Fibroblast of lung (primary cell): ENCODE data around the gene PRDM16. TPM values are rescaled to one million over a fixed set of nuclear protein-coding genes. Genes with fewer than 3 reads are reported as not detected.

Source experiments
- DNase-seq, 2 donors: peaks; one replicate each; pipeline versions ENCODE4 v3.0.0 to v3.0.0-alpha.2; 2010; ENCODE audit warnings: low read depth in 2 of 2
- H2AFZ ChIP-seq: 2 replicates; pipeline ENCODE4 v1.5.1; 2012; ENCODE audit warnings: low read length, control low read depth, inconsistent platforms
- H3K27ac ChIP-seq: 2 replicates; pipeline ENCODE4 v1.5.1; 2011; ENCODE audit warnings: low read length, control low read depth; ENCODE audit not compliant: insufficient read depth
- H3K27me3 ChIP-seq: 2 replicates; pipeline ENCODE4 v1.5.1; 2011; ENCODE audit warnings: mild to moderate bottlenecking, low read length; ENCODE audit not compliant: control insufficient read depth, insufficient read depth
- H3K36me3 ChIP-seq: 2 replicates; pipeline ENCODE4 v1.5.1; 2011; ENCODE audit warnings: low read length; ENCODE audit not compliant: control insufficient read depth, insufficient read depth
- H3K4me1 ChIP-seq: 2 replicates; pipeline ENCODE4 v1.5.1; 2011; ENCODE audit warnings: low read length; ENCODE audit not compliant: control insufficient read depth, insufficient read depth; ENCODE audit errors: extremely low read depth
- H3K4me2 ChIP-seq: 2 replicates; pipeline ENCODE4 v1.5.1; 2011; ENCODE audit warnings: low read length, control low read depth; ENCODE audit not compliant: insufficient read depth; ENCODE audit errors: extremely low read depth
- H3K4me3 ChIP-seq, 4 experiments: fragments of 200-600 bp in 1 of 4; sonication (generic) in 1 of 4; replicated peaks in 1 of 4; 2 replicates each; pipeline ENCODE4 v1.5.1; 2011 to 2016; ENCODE audit warnings: low read length in 4 of 4, low read depth in 3 of 4, mild to moderate bottlenecking in 3 of 4, control low read depth in 2 of 4, inconsistent platforms in 1 of 4, mixed read lengths in 1 of 4; ENCODE audit not compliant: insufficient read depth in 1 of 4; ENCODE audit errors: control extremely low read depth in 1 of 4
- H3K79me2 ChIP-seq: 2 replicates; pipeline ENCODE4 v1.5.1; 2012; ENCODE audit warnings: mild to moderate bottlenecking, low read length, inconsistent platforms; ENCODE audit not compliant: control insufficient read depth, insufficient read depth
- H3K9ac ChIP-seq: 2 replicates; pipeline ENCODE4 v1.5.1; 2011; ENCODE audit warnings: mild to moderate bottlenecking, low read length, control low read depth; ENCODE audit not compliant: insufficient read depth
- H3K9me3 ChIP-seq: 2 replicates; pipeline ENCODE4 v1.5.1; 2012; ENCODE audit warnings: low read depth, low read length; ENCODE audit not compliant: control insufficient read depth, insufficient read depth
- H4K20me1 ChIP-seq: 2 replicates; pipeline ENCODE4 v1.5.1; 2011; ENCODE audit warnings: low read length; ENCODE audit not compliant: control insufficient read depth, insufficient read depth; ENCODE audit errors: extremely low read depth
- EZH2 ChIP-seq: IDR thresholded peaks from 2 replicates; pipeline ENCODE4 v1.5.1; 2012; ENCODE audit warnings: low read length, control low read depth, mild to moderate bottlenecking; ENCODE audit errors: missing control alignments
- polyA plus RNA-seq, 2 donors: library from polyadenylated mRNA; depleted of rRNA in 1 of 2; stranded (reverse) in 1 of 2; unstranded in 1 of 2; fragments of >200 nt; gene quantifications; 2 replicates each; pipeline ENCODE4 v1.2.1, GENCODE V29; 2011 to 2012; ENCODE audit warnings: missing spikeins in 1 of 2
- total RNA-seq: library from RNA; depleted of rRNA; stranded (reverse); fragments of >200 nt; gene quantifications from 2 replicates; pipeline ENCODE4 v1.2.1, GENCODE V29; 2014
- TF ChIP-seq, protein P1 (sequence below), 2 donors: IDR thresholded peaks in 1 of 2; conservative IDR thresholded peaks in 1 of 2; 1 replicate in 1 of 2; 2 replicates in 1 of 2; pipeline ENCODE4 v1.5.1; 2011 to 2012; ENCODE audit warnings: low read length in 2 of 2, control low read depth in 1 of 2, inconsistent platforms in 1 of 2, low read depth in 1 of 2, mild to moderate bottlenecking in 1 of 2

Gene PRDM16
- total and polyA plus RNA-seq, 2 donors (not counting 1 experiment from before 2014, with no cell fraction given), result 0.30 to 1.8 TPM

DNA sequence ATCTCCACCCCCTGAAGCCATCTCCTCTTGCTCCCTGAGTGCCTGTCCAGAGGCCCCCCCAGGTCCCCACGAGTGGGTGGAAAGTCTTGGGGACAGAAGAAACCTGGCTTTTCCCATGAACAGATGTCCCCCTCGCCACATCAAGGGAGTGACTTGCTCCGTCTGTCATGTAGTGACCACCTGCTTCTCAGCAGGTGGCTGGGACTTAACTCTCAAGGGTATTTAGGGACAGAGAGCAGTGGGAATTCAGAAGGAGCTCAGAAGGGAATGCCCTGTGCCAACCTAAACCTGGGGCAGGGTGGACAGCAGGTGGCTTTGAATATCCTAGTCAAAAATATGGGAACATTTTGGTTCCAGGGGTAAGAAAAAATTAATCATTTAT is 139.8 kb downstream of the PRDM16 start:
- no peak for DNase-seq
- no peak for TF ChIP-seq EZH2
- TF ChIP-seq, protein P1, sequence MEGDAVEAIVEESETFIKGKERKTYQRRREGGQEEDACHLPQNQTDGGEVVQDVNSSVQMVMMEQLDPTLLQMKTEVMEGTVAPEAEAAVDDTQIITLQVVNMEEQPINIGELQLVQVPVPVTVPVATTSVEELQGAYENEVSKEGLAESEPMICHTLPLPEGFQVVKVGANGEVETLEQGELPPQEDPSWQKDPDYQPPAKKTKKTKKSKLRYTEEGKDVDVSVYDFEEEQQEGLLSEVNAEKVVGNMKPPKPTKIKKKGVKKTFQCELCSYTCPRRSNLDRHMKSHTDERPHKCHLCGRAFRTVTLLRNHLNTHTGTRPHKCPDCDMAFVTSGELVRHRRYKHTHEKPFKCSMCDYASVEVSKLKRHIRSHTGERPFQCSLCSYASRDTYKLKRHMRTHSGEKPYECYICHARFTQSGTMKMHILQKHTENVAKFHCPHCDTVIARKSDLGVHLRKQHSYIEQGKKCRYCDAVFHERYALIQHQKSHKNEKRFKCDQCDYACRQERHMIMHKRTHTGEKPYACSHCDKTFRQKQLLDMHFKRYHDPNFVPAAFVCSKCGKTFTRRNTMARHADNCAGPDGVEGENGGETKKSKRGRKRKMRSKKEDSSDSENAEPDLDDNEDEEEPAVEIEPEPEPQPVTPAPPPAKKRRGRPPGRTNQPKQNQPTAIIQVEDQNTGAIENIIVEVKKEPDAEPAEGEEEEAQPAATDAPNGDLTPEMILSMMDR (conservative IDR thresholded peaks at IDR 0.05 in 1 of 2, IDR thresholded peaks at IDR 0.05 in 1 of 2; ENCODE audit: low read depth in 1 of 2, low read length in 2 of 2), result no peak
- Histone ChIP-seq H3K4me3 (no peak overlapping the region), H3K9ac (no peak overlapping the region), H3K9me3 (no peaks in the 10 kb centered on the region), H2AFZ (no peak overlapping the region), H3K4me1 (no peaks in the 10 kb centered on the region), H3K36me3 (no peaks in the 10 kb centered on the region), H3K4me2 (no peak overlapping the region), H3K27ac (no peak overlapping the region), H3K27me3 (no peaks in the 10 kb centered on the region), H3K79me2 (no peaks in the 10 kb centered on the region), H4K20me1 (no peaks in the 10 kb centered on the region)

DNA sequence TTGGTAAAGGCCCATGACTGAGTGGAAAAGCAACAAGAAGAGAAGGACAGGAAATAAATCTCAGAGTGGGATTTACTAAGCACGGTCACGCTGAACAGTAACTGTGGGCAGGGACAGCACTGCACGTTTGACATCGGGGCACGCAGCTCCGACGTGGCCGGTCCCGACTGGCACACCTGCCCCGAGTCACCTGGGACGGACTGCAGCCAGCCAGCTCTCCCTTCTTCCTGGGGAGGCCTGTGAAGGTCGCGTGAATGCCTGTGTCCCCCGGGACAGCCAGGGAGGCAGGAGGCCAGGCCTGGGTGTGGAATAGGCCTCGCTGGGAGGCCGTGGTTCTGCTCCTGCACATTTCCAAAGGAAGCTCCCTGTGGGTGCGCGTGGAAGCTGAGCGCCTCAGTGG is 140.2 kb downstream of the PRDM16 start:
- Histone ChIP-seq H3K4me1 (no peaks in the 10 kb centered on the region), H3K9ac (no peak overlapping the region), H3K4me2 (no peak overlapping the region), H3K4me3 (no peak overlapping the region), H4K20me1 (no peaks in the 10 kb centered on the region), H3K27me3 (no peaks in the 10 kb centered on the region), H3K9me3 (no peaks in the 10 kb centered on the region), H3K79me2 (no peaks in the 10 kb centered on the region), H2AFZ (no peak overlapping the region), H3K36me3 (no peaks in the 10 kb centered on the region), H3K27ac (no peak overlapping the region)
- TF ChIP-seq, protein P1 (conservative IDR thresholded peaks at IDR 0.05 in 1 of 2, IDR thresholded peaks at IDR 0.05 in 1 of 2; ENCODE audit: low read depth in 1 of 2, low read length in 2 of 2), result no peak
- no peak for TF ChIP-seq EZH2
- DNase-seq, result no peak

GRCh38 chr1:3211582-3212375 is 142.8 kb downstream of the PRDM16 start:
- no peak overlapping the region for H3K4me2 ChIP-seq
- TF ChIP-seq, protein P1 (conservative IDR thresholded peaks at IDR 0.05 in 1 of 2, IDR thresholded peaks at IDR 0.05 in 1 of 2; ENCODE audit: low read depth in 1 of 2, low read length in 2 of 2), result no peak
- TF ChIP-seq EZH2, result no peak
- H3K9ac ChIP-seq, result no peak overlapping the region
- H4K20me1 ChIP-seq, result no peaks in the 10 kb centered on the region
- H3K4me1 ChIP-seq, result no peaks in the 10 kb centered on the region
- H3K27me3 ChIP-seq, result no peaks in the 10 kb centered on the region
- H3K79me2 ChIP-seq, result no peaks in the 10 kb centered on the region
- DNase-seq, result no peak
- no peak overlapping the region for H3K4me3 ChIP-seq
- H2AFZ ChIP-seq, result no peak overlapping the region
- H3K27ac ChIP-seq, result no peak overlapping the region
- H3K36me3 ChIP-seq, result no peaks in the 10 kb centered on the region
- no peaks in the 10 kb centered on the region for H3K9me3 ChIP-seq
